IMR-90 (cell line): Measurements from ENCODE around the gene PDCD1LG2. TPM values are rescaled to one million over a fixed set of nuclear protein-coding genes. Genes with fewer than 3 reads are reported as not detected.

ENCODE experiments used
- ATAC-seq: fragments of 200-7000 bp; cut with Tn5 transposase; 2 replicates; pipeline ENCODE4 v1.9.1; 2020; ENCODE audit warnings: low read depth, mild to moderate bottlenecking, moderate library complexity
- BruUV-seq: library from RNA; stranded (reverse); fragments of 400-500 nt; replicated peaks from 2 replicates; lab custom pipeline; 2021; lab: Mats Ljungman, UMichigan
- CTCF ChIA-PET: fragments of 300-600 bp; formaldehyde crosslinking; extraction: SDS; loops from one replicate; lab custom pipeline; 2021; ENCODE audit warnings: antibody characterized with exemption; lab: Yijun Ruan, JAX
- POLR2A ChIA-PET: fragments of 300-600 bp; sonication (Branson Sonifier 250); formaldehyde crosslinking; loops from one replicate; lab custom pipeline; 2022; ENCODE audit warnings: antibody characterized with exemption; ENCODE audit not compliant: unreplicated experiment; lab: Charles Lee
- DNase-seq: peaks from one replicate; pipeline ENCODE4 v3.0.0; 2013
- H2AFZ ChIP-seq: replicated peaks from 2 replicates; pipeline ENCODE3; 2013; ENCODE audit warnings: low read length, mild to moderate bottlenecking; ENCODE audit not compliant: poor library complexity
- H2AK5ac ChIP-seq: 2 replicates; pipeline ENCODE4 v1.6.1; 2013; ENCODE audit warnings: low read depth, low read length, inconsistent platforms
- H2AK9ac ChIP-seq: replicated peaks from 2 replicates; pipeline ENCODE3; 2013; ENCODE audit warnings: mild to moderate bottlenecking, low read depth, low read length, moderate library complexity; ENCODE audit not compliant: poor library complexity
- H2BK120ac ChIP-seq: 2 replicates; pipeline ENCODE4 v1.6.1; 2013; ENCODE audit warnings: low read depth, low read length, inconsistent platforms
- H2BK15ac ChIP-seq: 3 replicates; pipeline ENCODE4 v1.6.1; 2013; ENCODE audit warnings: low read depth, low read length, inconsistent platforms
- H2BK20ac ChIP-seq: 2 replicates; pipeline ENCODE4 v1.6.1; 2013; ENCODE audit warnings: low read depth, mild to moderate bottlenecking, inconsistent platforms, low read length, moderate library complexity
- H2BK5ac ChIP-seq: 2 replicates; pipeline ENCODE4 v1.6.1; 2013; ENCODE audit warnings: mild to moderate bottlenecking, low read depth, low read length, inconsistent platforms; ENCODE audit not compliant: poor library complexity, severe bottlenecking
- H3K14ac ChIP-seq: replicated peaks from 2 replicates; pipeline ENCODE4 v1.6.1; 2013; ENCODE audit warnings: low read depth, low read length, inconsistent platforms
- H3K18ac ChIP-seq: 2 replicates; pipeline ENCODE4 v1.6.1; 2013; ENCODE audit warnings: low read depth, low read length, control low read depth
- H3K23ac ChIP-seq: 2 replicates; pipeline ENCODE4 v1.6.1; 2013; ENCODE audit warnings: low read depth, low read length, inconsistent platforms
- H3K27ac ChIP-seq: 2 replicates; pipeline ENCODE4 v1.5.1; 2013; ENCODE audit warnings: mild to moderate bottlenecking, control low read depth, low read length; ENCODE audit not compliant: insufficient read depth
- H3K27me3 ChIP-seq: 2 replicates; pipeline ENCODE4 v1.6.1; 2013; ENCODE audit warnings: low read length; ENCODE audit not compliant: control insufficient read depth, insufficient read depth
- H3K36me3 ChIP-seq: 2 replicates; pipeline ENCODE4 v1.6.1; 2013; ENCODE audit warnings: low read length, mixed read lengths; ENCODE audit not compliant: control insufficient read depth, insufficient read depth
- H3K4ac ChIP-seq: 2 replicates; pipeline ENCODE4 v1.6.1; 2013; ENCODE audit warnings: low read depth, low read length, inconsistent platforms
- H3K4me1 ChIP-seq: 2 replicates; pipeline ENCODE4 v1.6.1; 2013; ENCODE audit warnings: low read length, mixed read lengths; ENCODE audit not compliant: control insufficient read depth, insufficient read depth
- H3K4me2 ChIP-seq: 2 replicates; pipeline ENCODE4 v1.6.1; 2013; ENCODE audit warnings: low read depth, mild to moderate bottlenecking, control low read depth, low read length, moderate library complexity
- H3K4me3 ChIP-seq: 2 replicates; pipeline ENCODE4 v1.5.1; 2013; ENCODE audit warnings: low read depth, mild to moderate bottlenecking, control low read depth, low read length, moderate library complexity; ENCODE audit not compliant: insufficient read depth
- H3K56ac ChIP-seq: 2 replicates; pipeline ENCODE4 v1.6.1; 2013; ENCODE audit warnings: low read length, inconsistent platforms; ENCODE audit not compliant: insufficient read depth; ENCODE audit errors: extremely low read depth
- H3K79me1 ChIP-seq, 2 experiments: 2 replicates each; pipeline ENCODE4 v1.6.1; 2013; ENCODE audit warnings: low read length in 2 of 2, inconsistent platforms in 1 of 2, low read depth in 1 of 2
- H3K9ac ChIP-seq: 2 replicates; pipeline ENCODE4 v1.6.1; 2013; ENCODE audit warnings: low read depth, low read length, control low read depth
- H3K9me1 ChIP-seq: 2 replicates; pipeline ENCODE4 v1.6.1; 2013; ENCODE audit warnings: low read length, inconsistent platforms; ENCODE audit not compliant: insufficient read depth
- H3K9me3 ChIP-seq: 2 replicates; pipeline ENCODE4 v1.6.1; 2013; ENCODE audit warnings: low read length; ENCODE audit not compliant: control insufficient read depth, insufficient read depth
- H4K20me1 ChIP-seq: 2 replicates; pipeline ENCODE4 v1.6.1; 2013; ENCODE audit warnings: low read length, inconsistent platforms; ENCODE audit not compliant: insufficient read depth
- H4K5ac ChIP-seq: 2 replicates; pipeline ENCODE4 v1.6.1; 2013; ENCODE audit warnings: mild to moderate bottlenecking, low read depth, low read length, control low read depth
- H4K8ac ChIP-seq, 2 experiments: 2 replicates each; pipeline ENCODE4 v1.6.1; 2013; ENCODE audit warnings: low read depth in 2 of 2, low read length in 2 of 2, control low read depth in 1 of 2, inconsistent platforms in 1 of 2
- H4K91ac ChIP-seq: 2 replicates; pipeline ENCODE4 v1.6.1; 2013; ENCODE audit warnings: low read depth, low read length, inconsistent platforms; ENCODE audit not compliant: insufficient read depth
- BHLHE40 ChIP-seq: fragments of 150-350 bp; IDR thresholded peaks from 2 replicates; pipeline ENCODE4 v1.6.1; 2016; ENCODE audit warnings: mild to moderate bottlenecking, low read depth, low read length
- CEBPB ChIP-seq: IDR thresholded peaks from 2 replicates; pipeline ENCODE4 v1.6.1; 2012; ENCODE audit warnings: low read depth, low read length, improper control_type of control experiment
- CHD1 ChIP-seq: IDR thresholded peaks from 2 replicates; pipeline ENCODE4 v1.6.1; 2012; ENCODE audit warnings: low read depth, low read length, improper control_type of control experiment
- FOS ChIP-seq: fragments of 150-350 bp; IDR thresholded peaks from 2 replicates; pipeline ENCODE4 v1.6.1; 2016; ENCODE audit warnings: low read depth, low read length
- MAFK ChIP-seq: IDR thresholded peaks from 2 replicates; pipeline ENCODE4 v1.6.1; 2012; ENCODE audit warnings: low read depth, low read length, improper control_type of control experiment
- MAZ ChIP-seq: IDR thresholded peaks from 2 replicates; pipeline ENCODE4 v1.6.1; 2012; ENCODE audit warnings: low read depth, mild to moderate bottlenecking, low read length, improper control_type of control experiment, moderate library complexity, borderline replicate concordance
- MXI1 ChIP-seq: IDR thresholded peaks from 2 replicates; pipeline ENCODE4 v1.6.1; 2012; ENCODE audit warnings: low read depth, mild to moderate bottlenecking, low read length, moderate library complexity, borderline replicate concordance
- NFE2L2 ChIP-seq: fragments of 150-350 bp; IDR thresholded peaks from 2 replicates; pipeline ENCODE4 v1.6.1; 2016; ENCODE audit warnings: low read depth, mild to moderate bottlenecking, low read length
- POLR2A ChIP-seq: IDR thresholded peaks from 2 replicates; pipeline ENCODE4 v1.6.1; 2012; ENCODE audit warnings: mild to moderate bottlenecking, low read depth, low read length
- RAD21 ChIP-seq: IDR thresholded peaks from 2 replicates; pipeline ENCODE4 v1.6.1; 2012; ENCODE audit warnings: low read length, improper control_type of control experiment
- RCOR1 ChIP-seq: IDR thresholded peaks from 2 replicates; pipeline ENCODE4 v1.6.1; 2012; ENCODE audit warnings: mild to moderate bottlenecking, low read length, improper control_type of control experiment; ENCODE audit not compliant: insufficient replicate concordance
- RFX5 ChIP-seq: IDR thresholded peaks from 2 replicates; pipeline ENCODE4 v1.8.0; 2012; ENCODE audit warnings: low read depth, mild to moderate bottlenecking, low read length, moderate library complexity
- SMC3 ChIP-seq: fragments of 150-350 bp; IDR thresholded peaks from 2 replicates; pipeline ENCODE4 v1.6.1; 2016; ENCODE audit warnings: low read depth, mild to moderate bottlenecking, antibody characterized with exemption, low read length, moderate library complexity
- USF2 ChIP-seq: fragments of 150-350 bp; IDR thresholded peaks from 2 replicates; pipeline ENCODE4 v1.6.1; 2017; ENCODE audit warnings: mild to moderate bottlenecking, antibody characterized with exemption, low read length, low read depth
- WGBS, 2 experiments: methylation state at CpG; one replicate each; pipeline versions ENCODE4 v1.1.5 to v1.1.7; 2013; ENCODE audit warnings: missing lambda C conversion rate in 2 of 2; ENCODE audit not compliant: insufficient read length in 1 of 2; ENCODE audit errors: extremely low coverage in 2 of 2; 5-methylcytosine and 5-hydroxymethylcytosine counted together
- dilution Hi-C: fragments of 300-500 bp; cut with HindIII; formaldehyde crosslinking; loops from one replicate; pipeline ENCODE4 v1.14.3; 2018; ENCODE audit warnings: low sequenced_read_pairs; ENCODE audit not compliant: unreplicated experiment
- in situ Hi-C: fragments of 300-500 bp; cut with MboI; formaldehyde crosslinking; loops from 3 replicates; pipeline ENCODE4 v1.14.3; 2019; ENCODE audit warnings: low sequenced_read_pairs, inconsistent platforms, mixed read lengths
- intact Hi-C: fragments of 100-400 bp; cut with micrococcal nuclease; formaldehyde crosslinking; loops from 2 replicates; pipeline ENCODE4 v1.10.0; 2022
- polyA plus RNA-seq, 3 experiments: library from polyadenylated mRNA; depleted of rRNA; stranded (reverse); fragments of >200 nt; gene quantifications; 2 replicates each; pipeline ENCODE4 v1.2.3, GENCODE V29; 2012; ENCODE audit warnings: low replicate concordance in 1 of 3
- total RNA-seq: library from RNA; depleted of rRNA; stranded (reverse); fragments of >200 nt; gene quantifications from 2 replicates; pipeline ENCODE4 v1.2.3, GENCODE V29; 2012
- TF ChIP-seq, protein P1 (sequence below): fragments of 150-350 bp; IDR thresholded peaks from 2 replicates; pipeline ENCODE4 v1.6.1; 2016; ENCODE audit warnings: low read depth, mild to moderate bottlenecking, low read length, moderate library complexity, borderline replicate concordance
- TF ChIP-seq, protein P2 (sequence below): conservative IDR thresholded peaks from 2 replicates; pipeline ENCODE4 v1.5.1; 2012; ENCODE audit warnings: mild to moderate bottlenecking, low read depth, low read length, improper control_type of control experiment

The PDCD1LG2 gene
- total and polyA plus RNA-seq, 2 of the 4 experiments (the other 2 are of a cell fraction) = 17.5 to 33.3 TPM

DNA sequence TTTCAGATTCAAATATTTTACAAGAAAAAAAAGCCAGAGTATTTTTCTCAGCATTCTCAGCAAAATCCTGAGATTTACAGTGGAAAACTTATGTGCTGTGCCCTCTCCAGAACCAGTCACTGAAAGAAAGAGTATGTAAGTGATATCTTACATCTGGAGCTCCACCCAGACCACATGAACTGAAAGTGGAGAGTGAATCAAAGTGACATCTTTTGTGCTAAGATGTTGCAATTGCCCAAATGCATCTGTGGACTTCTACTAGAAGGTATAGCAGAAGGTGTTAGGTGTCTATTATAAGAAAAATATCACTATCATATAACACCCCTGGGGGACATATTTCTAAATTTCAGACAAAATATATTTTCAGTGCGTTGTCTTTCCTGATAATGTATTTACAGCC lies 69.5 kb downstream of the PDCD1LG2 start:
- Histone ChIP-seq H2AK5ac (no peak overlapping the region; the same call in 1 of the 2 replicates), H3K4ac (no peak overlapping the region), H2BK120ac (no peak overlapping the region), H3K9me1 (0 out of 2 replicates have a peak, but pooled peaks cover 2% of the 10 kb centered on the region), H3K4me2 (no peak overlapping the region), H3K23ac (no peak overlapping the region), H2BK15ac (0 out of 3 replicates have a peak overlapping the region, but pooled peaks have one; percentile 17), H3K4me3 (no peak overlapping the region), H3K27me3 (no peaks in the 10 kb centered on the region), H3K56ac (no peak overlapping the region), H4K5ac (no peak overlapping the region), H3K18ac (no peak overlapping the region), H2AFZ (no peak overlapping the region), H3K14ac (0 out of 2 replicates have a peak overlapping the region, but pooled peaks have one; percentile 44), H4K8ac (peak overlapping the region in 1 of 2 experiments; percentile 20; a peak in 1 of 4 replicates), H3K36me3 (no peaks in the 10 kb centered on the region), H3K9me3 (no peaks in the 10 kb centered on the region), H3K9ac (no peak overlapping the region), H2BK5ac (no peak overlapping the region), H3K79me1 (peaks cover 0 to 3% of the 10 kb centered on the region in 2 experiments; a peak in 2 of 4 replicates), H2BK20ac (no peak overlapping the region), H3K27ac (no peak overlapping the region), H3K4me1 (peaks cover 7% of the 10 kb centered on the region), H2AK9ac (no peak overlapping the region), H4K20me1 (no peaks in the 10 kb centered on the region), H4K91ac (no peak overlapping the region)
- BruUV-seq = no TSS peak
- POLR2A ChIA-PET = no interaction called here
- intact Hi-C loops = no loop called here
- CTCF ChIA-PET = no interaction called here
- DNase-seq (peak; percentile 11), ATAC-seq (no peak)
- no peak for TF ChIP-seq NFE2L2
- no peak for TF ChIP-seq BHLHE40
- TF ChIP-seq RCOR1 = no peak
- TF ChIP-seq, protein P1, sequence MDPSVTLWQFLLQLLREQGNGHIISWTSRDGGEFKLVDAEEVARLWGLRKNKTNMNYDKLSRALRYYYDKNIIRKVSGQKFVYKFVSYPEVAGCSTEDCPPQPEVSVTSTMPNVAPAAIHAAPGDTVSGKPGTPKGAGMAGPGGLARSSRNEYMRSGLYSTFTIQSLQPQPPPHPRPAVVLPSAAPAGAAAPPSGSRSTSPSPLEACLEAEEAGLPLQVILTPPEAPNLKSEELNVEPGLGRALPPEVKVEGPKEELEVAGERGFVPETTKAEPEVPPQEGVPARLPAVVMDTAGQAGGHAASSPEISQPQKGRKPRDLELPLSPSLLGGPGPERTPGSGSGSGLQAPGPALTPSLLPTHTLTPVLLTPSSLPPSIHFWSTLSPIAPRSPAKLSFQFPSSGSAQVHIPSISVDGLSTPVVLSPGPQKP = no peak
- no peak for TF ChIP-seq CEBPB
- no peak for TF ChIP-seq FOS
- TF ChIP-seq USF2 = no peak
- no peak for TF ChIP-seq MXI1
- TF ChIP-seq SMC3 = no peak
- TF ChIP-seq MAFK = no peak
- no peak for TF ChIP-seq CHD1
- TF ChIP-seq RFX5 = no peak
- no peak for TF ChIP-seq POLR2A
- no peak for TF ChIP-seq MAZ
- TF ChIP-seq, protein P2, sequence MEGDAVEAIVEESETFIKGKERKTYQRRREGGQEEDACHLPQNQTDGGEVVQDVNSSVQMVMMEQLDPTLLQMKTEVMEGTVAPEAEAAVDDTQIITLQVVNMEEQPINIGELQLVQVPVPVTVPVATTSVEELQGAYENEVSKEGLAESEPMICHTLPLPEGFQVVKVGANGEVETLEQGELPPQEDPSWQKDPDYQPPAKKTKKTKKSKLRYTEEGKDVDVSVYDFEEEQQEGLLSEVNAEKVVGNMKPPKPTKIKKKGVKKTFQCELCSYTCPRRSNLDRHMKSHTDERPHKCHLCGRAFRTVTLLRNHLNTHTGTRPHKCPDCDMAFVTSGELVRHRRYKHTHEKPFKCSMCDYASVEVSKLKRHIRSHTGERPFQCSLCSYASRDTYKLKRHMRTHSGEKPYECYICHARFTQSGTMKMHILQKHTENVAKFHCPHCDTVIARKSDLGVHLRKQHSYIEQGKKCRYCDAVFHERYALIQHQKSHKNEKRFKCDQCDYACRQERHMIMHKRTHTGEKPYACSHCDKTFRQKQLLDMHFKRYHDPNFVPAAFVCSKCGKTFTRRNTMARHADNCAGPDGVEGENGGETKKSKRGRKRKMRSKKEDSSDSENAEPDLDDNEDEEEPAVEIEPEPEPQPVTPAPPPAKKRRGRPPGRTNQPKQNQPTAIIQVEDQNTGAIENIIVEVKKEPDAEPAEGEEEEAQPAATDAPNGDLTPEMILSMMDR = no peak
- TF ChIP-seq RAD21 = no peak
- no CpG with 5 or more reads among the region's 1 CpG for WGBS, 2 experiments
- in situ Hi-C loops = loop anchor here (10.0 to 25.0 kb wide), 2 partner anchors 595 to 1193 kb away; partner anchors contain the start of gene JAK2
- dilution Hi-C loops = no loop called here
